Breast epithelium (tissue), 4 donors: ENCODE data around the gene TTC28. TPM values are rescaled to one million over a fixed set of nuclear protein-coding genes. Genes with fewer than 3 reads are reported as not detected.

ENCODE experiments used
- DNase-seq, 2 donors: peaks; one replicate each; pipeline ENCODE4 v3.0.0-alpha.2; 2019; ENCODE audit warnings: low spot score in 2 of 2
- H3K27ac ChIP-seq, 2 donors: fragments of 200-600 bp; sonication (generic) in 1 of 2; one replicate each; pipeline ENCODE4 v1.5.1; 2016 to 2019; ENCODE audit warnings: mild to moderate bottlenecking in 1 of 2
- H3K27me3 ChIP-seq, 2 donors: fragments of 200-600 bp; sonication (generic) in 1 of 2; one replicate each; pipeline versions ENCODE4 v1.5.1 to v1.6.0; 2017 to 2019; ENCODE audit warnings: control low read depth in 1 of 2, mild to moderate bottlenecking in 1 of 2
- H3K36me3 ChIP-seq: fragments of 200-600 bp; one replicate; pipeline ENCODE4 v1.5.1; 2019
- H3K4me1 ChIP-seq, 2 donors: fragments of 200-600 bp; sonication (generic); one replicate each; pipeline ENCODE4 v1.5.1; 2016 to 2019; ENCODE audit warnings: control low read depth in 1 of 2
- H3K4me3 ChIP-seq, 3 donors: fragments of 200-600 bp; sonication (generic); 1 replicate in 2 of 3; 2 replicates in 1 of 3; pipeline ENCODE4 v1.5.1; 2016 to 2019; ENCODE audit warnings: mild to moderate bottlenecking in 3 of 3, moderate library complexity in 2 of 3
- H3K9me3 ChIP-seq, 2 donors: fragments of 200-600 bp; sonication (generic) in 1 of 2; one replicate each; pipeline ENCODE4 v1.5.1; 2016 to 2019; ENCODE audit warnings: control low read depth in 1 of 2
- POLR2A ChIP-seq: fragments of 450-650 bp; IDR thresholded peaks from one replicate; pipeline ENCODE4 v1.6.1; 2016; ENCODE audit warnings: antibody characterized with exemption, mild to moderate bottlenecking, moderate library complexity
- POLR2AphosphoS5 ChIP-seq, 3 donors: sonication (generic); formaldehyde crosslinking; IDR thresholded peaks; one replicate each; pipeline ENCODE4 v1.6.1; 2017; ENCODE audit warnings: antibody characterized with exemption in 3 of 3
- intact Hi-C: fragments of 100-400 bp; cut with DNase I; formaldehyde crosslinking; loops from one replicate; pipeline ENCODE4 v1.15.1; 2023; ENCODE audit warnings: low total_unique reads
- total RNA-seq, 3 donors: library from RNA; depleted of rRNA; stranded (reverse); fragments of >200 nt; gene quantifications; one replicate each; pipeline ENCODE4 v1.1.0, GENCODE V29; 2016
- TF ChIP-seq, protein P1 (sequence below), 3 donors: fragments of 450-650 bp; IDR thresholded peaks; one replicate each; pipeline ENCODE4 v1.5.1; 2016 to 2017; ENCODE audit warnings: antibody characterized with exemption in 3 of 3, mild to moderate bottlenecking in 3 of 3, moderate library complexity in 3 of 3

Gene TTC28
- total RNA-seq, 3 donors from 2014 or later, result 33.5 to 43.3 (median 40.2) TPM

DNA sequence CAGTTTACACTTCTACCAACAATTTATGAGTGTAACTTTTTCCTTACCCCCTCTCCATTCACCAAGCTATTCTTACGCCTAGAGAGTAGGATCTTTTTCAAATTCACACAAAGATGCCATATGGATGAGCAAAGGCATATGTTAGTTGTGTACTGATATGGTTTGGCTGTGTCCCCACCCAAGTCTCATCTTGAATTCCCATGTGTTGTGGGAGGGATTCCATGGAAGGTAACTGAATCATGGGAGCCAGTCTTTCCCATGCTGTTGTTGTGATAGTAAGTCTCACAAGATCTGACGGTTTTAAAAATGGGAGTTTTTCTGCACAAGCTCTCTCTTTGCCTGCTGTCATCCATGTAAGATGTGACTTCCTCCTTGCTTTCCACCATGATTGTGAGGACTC, 40.3 kb downstream of the TTC28 start:
- intact Hi-C loops, result no loop called here
- TF ChIP-seq POLR2A (no peak), POLR2AphosphoS5 (IDR thresholded peaks at IDR 0.05) (no peak)
- TF ChIP-seq, protein P1, sequence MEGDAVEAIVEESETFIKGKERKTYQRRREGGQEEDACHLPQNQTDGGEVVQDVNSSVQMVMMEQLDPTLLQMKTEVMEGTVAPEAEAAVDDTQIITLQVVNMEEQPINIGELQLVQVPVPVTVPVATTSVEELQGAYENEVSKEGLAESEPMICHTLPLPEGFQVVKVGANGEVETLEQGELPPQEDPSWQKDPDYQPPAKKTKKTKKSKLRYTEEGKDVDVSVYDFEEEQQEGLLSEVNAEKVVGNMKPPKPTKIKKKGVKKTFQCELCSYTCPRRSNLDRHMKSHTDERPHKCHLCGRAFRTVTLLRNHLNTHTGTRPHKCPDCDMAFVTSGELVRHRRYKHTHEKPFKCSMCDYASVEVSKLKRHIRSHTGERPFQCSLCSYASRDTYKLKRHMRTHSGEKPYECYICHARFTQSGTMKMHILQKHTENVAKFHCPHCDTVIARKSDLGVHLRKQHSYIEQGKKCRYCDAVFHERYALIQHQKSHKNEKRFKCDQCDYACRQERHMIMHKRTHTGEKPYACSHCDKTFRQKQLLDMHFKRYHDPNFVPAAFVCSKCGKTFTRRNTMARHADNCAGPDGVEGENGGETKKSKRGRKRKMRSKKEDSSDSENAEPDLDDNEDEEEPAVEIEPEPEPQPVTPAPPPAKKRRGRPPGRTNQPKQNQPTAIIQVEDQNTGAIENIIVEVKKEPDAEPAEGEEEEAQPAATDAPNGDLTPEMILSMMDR (IDR thresholded peaks at IDR 0.05), result no peak

DNA sequence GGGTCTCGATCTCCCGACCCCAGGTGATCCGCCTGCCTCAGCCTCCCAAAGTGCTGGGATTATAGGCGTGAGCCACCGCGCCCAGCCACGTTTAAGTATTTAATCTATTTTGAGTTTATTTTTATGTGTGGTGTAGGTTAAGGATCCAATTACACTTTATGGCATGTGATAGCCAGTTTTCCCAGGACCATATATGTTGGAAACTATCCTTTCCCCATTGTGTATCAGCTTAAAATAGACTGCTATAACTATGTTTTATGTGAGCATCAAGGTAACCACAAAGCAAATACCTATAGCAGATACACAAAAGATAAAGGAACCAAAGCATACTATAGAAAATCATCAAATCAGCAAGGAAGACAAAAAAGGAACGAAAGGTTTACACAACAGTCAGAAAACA, 42.4 kb downstream of the TTC28 start:
- H3K36me3 ChIP-seq, result no peaks in the 10 kb centered on the region
- no peak overlapping the region for H3K27ac ChIP-seq
- DNase-seq, result no peak
- intact Hi-C loops, result no loop called here
- no peaks in the 10 kb centered on the region for H3K9me3 ChIP-seq
- TF ChIP-seq POLR2AphosphoS5 (IDR thresholded peaks at IDR 0.05), result no peak
- TF ChIP-seq, protein P1 (IDR thresholded peaks at IDR 0.05), result no peak
- no peak for TF ChIP-seq POLR2A
- no peaks in the 10 kb centered on the region for H3K4me1 ChIP-seq
- H3K4me3 ChIP-seq, result no peak overlapping the region
- H3K27me3 ChIP-seq, result no peaks in the 10 kb centered on the region

More for the DNA sequence above, 40.3 kb downstream of the TTC28 start:
- no peak overlapping the region for H3K4me3 ChIP-seq
- H3K36me3 ChIP-seq, result no peaks in the 10 kb centered on the region
- no peak overlapping the region for H3K27ac ChIP-seq
- no peaks in the 10 kb centered on the region for H3K27me3 ChIP-seq
- no peaks in the 10 kb centered on the region for H3K9me3 ChIP-seq
- no peak for DNase-seq
- H3K4me1 ChIP-seq, result no peaks in the 10 kb centered on the region

DNA sequence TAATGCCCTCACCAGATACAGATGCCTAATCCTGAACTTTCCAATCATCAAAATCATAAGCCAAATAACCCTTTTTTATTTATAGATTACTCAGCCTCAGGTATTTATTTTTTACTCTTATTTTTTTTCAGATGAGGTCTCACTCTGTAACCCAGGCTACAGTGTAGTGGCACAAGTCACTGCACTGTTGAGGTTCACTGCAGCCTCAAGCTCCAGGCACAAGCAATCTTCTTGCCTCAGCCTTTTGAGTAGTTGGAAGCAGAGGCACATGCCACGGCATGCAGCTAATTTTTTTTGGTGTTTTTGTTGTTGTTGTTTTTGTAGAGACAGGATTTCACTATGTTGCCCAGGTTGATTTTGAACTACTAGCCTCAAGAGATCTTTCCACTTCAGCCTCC, 49.5 kb downstream of the TTC28 start:
- no peaks in the 10 kb centered on the region for H3K4me1 ChIP-seq
- H3K36me3 ChIP-seq, result no peaks in the 10 kb centered on the region
- DNase-seq, result no peak
- intact Hi-C loops, result no loop called here
- H3K27ac ChIP-seq, result no peak overlapping the region
- no peaks in the 10 kb centered on the region for H3K9me3 ChIP-seq
- no peak overlapping the region for H3K4me3 ChIP-seq
- H3K27me3 ChIP-seq, result no peaks in the 10 kb centered on the region
- TF ChIP-seq, protein P1 (IDR thresholded peaks at IDR 0.05), result no peak
- no peak for TF ChIP-seq POLR2AphosphoS5 (IDR thresholded peaks at IDR 0.05)
- no peak for TF ChIP-seq POLR2A

DNA sequence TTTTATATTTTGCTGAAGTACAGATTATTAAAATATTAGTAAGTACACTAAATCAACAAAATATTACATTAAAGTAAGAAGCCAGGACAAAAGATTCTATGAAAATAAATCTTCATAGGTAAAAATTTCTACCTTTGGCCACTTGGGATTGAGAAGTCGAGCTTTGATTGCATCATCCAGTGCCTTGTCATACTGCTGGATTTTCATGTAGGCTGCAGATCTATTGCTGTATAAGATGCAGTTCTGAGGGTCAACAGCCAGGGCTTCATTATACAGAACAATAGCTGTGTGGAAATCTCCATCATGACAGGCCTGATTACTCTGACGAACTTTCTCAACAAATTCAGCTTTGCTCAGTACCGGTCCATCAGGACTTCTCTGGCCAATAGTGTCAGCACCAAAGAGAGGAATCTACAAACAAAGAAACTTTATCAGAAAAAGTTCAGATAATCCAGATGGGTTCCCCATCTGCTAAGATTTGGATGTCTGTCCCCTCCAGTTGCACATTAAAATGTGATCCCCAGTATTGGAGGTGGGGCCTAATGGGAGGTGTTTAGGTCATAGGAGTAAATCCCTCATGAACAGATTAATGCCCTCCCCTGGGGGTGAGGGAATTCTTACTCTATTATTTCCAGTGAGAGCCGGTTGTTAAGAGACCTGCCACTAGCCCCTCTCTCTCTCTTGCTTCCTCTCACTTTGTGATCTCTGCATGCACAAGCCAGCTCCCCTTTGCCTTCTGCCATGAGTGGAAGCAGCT, 50.0 kb downstream of the TTC28 start:
- Histone ChIP-seq H3K36me3 (no peaks in the 10 kb centered on the region), H3K4me3 (no peak overlapping the region), H3K27me3 (no peaks in the 10 kb centered on the region), H3K27ac (no peak overlapping the region), H3K4me1 (no peaks in the 10 kb centered on the region), H3K9me3 (no peaks in the 10 kb centered on the region)
- no peak for DNase-seq
- intact Hi-C loops, result no loop called here
- TF ChIP-seq, protein P1 (IDR thresholded peaks at IDR 0.05), result no peak
- TF ChIP-seq POLR2A (no peak), POLR2AphosphoS5 (IDR thresholded peaks at IDR 0.05) (no peak)

DNA sequence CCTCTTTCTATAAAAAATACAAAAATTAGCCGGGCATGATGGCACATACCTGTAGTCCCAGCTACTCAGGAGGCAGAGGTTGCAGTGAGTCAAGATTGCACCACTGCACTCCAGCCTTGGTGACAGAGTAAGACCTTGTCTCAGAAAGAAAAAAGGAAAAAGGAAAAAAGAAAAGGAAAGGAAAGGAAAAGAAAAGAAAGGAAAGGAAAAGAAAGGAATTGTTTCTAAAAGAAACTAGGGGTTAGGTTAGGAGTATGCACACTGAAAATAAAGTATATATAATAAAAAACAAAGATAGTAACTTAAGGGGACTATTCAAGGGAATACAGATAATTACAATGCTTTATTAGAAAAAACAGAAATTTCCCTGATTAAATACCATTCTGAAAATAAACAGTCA, 50.9 kb downstream of the TTC28 start:
- no peak overlapping the region for H3K27ac ChIP-seq
- H3K9me3 ChIP-seq, result no peaks in the 10 kb centered on the region
- no peaks in the 10 kb centered on the region for H3K27me3 ChIP-seq
- intact Hi-C loops, result no loop called here
- no peak for DNase-seq
- TF ChIP-seq POLR2AphosphoS5 (IDR thresholded peaks at IDR 0.05) (no peak), POLR2A (no peak)
- TF ChIP-seq, protein P1 (IDR thresholded peaks at IDR 0.05), result no peak
- H3K4me3 ChIP-seq, result no peak overlapping the region
- no peaks in the 10 kb centered on the region for H3K4me1 ChIP-seq
- H3K36me3 ChIP-seq, result no peaks in the 10 kb centered on the region
